Myocyte (in vitro differentiated cells): Measurements from ENCODE around the gene SNAP29. TPM values are rescaled to one million over a fixed set of nuclear protein-coding genes. Genes with fewer than 3 reads are reported as not detected.
"Not testable (repeated sequence)": the region's sequence is repeated elsewhere in the genome, so short reads cannot be mapped to it uniquely, and the experiment has no call there.

Source experiments
- DNase-seq: peaks from one replicate; pipeline ENCODE4 v3.0.0-alpha.2; 2012; ENCODE audit warnings: low read depth
- total RNA-seq: library from RNA; depleted of rRNA; stranded (reverse); fragments of >200 nt; gene quantifications from 2 replicates; pipeline ENCODE4 v1.2.3, GENCODE V29; 2014

SNAP29 gene
- total RNA-seq, 1 donor from 2014 or later: 15.1 TPM

- DNase-seq: not testable (repeated sequence)
These were observed 71.6 kb downstream of the SNAP29 start for GRCh38 chr22:20930435-20930834.

GRCh38 chr22:20931126-20931654, 72.4 kb downstream of the SNAP29 start:
- DNase-seq: no peak

DNA sequence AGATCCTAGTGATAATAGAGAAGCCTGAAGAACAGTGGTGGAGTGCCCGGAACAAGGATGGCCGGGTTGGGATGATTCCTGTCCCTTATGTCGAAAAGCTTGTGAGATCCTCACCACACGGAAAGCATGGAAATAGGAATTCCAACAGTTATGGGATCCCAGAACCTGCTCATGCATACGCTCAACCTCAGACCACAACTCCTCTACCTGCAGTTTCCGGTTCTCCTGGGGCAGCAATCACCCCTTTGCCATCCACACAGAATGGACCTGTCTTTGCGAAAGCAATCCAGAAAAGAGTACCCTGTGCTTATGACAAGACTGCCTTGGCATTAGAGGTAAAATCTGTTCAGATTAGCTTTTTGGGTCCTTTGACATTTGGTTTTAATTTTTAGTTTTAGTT, 75.1 kb downstream of the SNAP29 start:
- DNase-seq: no peak

DNA sequence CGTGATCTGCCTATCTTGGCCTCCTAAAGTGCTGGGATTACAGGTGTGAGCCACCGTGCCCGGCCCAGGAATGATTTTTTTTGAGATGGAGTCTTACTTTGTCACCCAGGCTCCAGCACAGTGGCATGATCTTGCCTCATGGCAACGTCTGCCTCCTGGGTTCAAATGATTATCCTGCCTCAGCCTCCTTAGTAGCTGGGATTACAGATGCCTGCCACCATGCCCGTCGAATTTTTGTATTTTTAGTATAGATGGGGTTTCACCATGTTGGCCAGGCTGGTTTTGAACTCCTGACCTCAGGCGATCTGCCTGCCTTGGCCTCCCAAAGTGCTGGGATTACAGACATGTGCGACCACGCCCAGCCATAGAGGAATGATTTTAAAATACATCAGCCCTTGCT, 76.2 kb downstream of the SNAP29 start:
- not testable (repeated sequence) for DNase-seq

GRCh38 chr22:20935780-20936539, 77.2 kb downstream of the SNAP29 start:
- not testable (repeated sequence) for DNase-seq

DNA sequence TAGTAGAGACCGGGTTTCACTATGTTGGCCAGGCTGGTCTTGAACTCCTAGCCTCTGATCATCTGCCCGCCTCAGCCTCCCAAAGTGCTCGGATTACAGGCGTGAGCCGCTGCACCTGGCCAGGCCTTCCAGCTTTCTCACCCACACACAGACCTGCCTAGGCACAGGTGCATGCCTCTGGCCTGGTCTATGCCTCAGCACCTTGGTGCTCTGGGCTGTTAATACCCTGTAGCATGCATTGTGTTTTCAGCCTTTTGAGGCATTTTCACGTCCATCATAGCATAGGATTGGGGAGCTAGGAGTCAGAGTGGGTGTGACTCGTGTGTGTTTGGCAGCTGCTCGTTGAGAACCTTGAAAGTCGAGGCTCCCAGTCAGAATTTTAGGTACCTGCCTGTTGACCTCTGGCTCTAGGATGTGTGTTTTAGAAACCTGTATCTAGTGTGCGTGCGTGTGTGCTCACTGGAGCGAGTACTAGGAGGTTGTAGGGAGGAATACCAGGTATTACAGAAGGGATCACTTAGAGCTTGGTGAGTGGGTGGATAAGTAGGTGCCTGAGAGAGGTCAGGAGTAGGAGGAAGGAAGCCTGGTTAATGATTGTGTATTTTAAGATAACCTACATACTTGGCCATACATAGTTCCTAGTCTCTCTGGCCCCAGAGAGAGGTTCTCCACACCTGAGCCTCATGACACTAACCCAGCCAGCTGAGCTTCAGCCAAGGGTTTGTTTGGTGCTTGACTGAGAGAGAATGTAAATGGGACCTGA, 78.4 kb downstream of the SNAP29 start:
- no peak for DNase-seq

- DNase-seq: no peak
These were observed 79.2 kb downstream of the SNAP29 start for GRCh38 chr22:20937794-20938671.

GRCh38 chr22:20939457-20940185, 80.8 kb downstream of the SNAP29 start:
- not testable (repeated sequence) for DNase-seq

- DNase-seq: peak; percentile 18
These were observed 81.4 kb downstream of the SNAP29 start for GRCh38 chr22:20940186-20940651.

Other genes with a start within 250 kb of the SNAP29 start
- not detected in 2 replicates for gene SERPIND1, start 84.9 kb upstream of the SNAP29 start, total RNA-seq
- gene PI4KA, start 196 bp upstream of the SNAP29 start, total RNA-seq: 41.7 and 48.4 TPM in 2 replicates
- gene CRKL, start 58.4 kb downstream of the SNAP29 start, total RNA-seq: 48.5 and 52.6 TPM in 2 replicates
- gene AIFM3, start 108.2 kb downstream of the SNAP29 start, total RNA-seq: 0.13 TPM in 1 of 2 replicates, not detected in the other
- 51.8 and 54.3 TPM in 2 replicates for gene LZTR1, start 123.3 kb downstream of the SNAP29 start, total RNA-seq
- gene THAP7, start 143.1 kb downstream of the SNAP29 start, total RNA-seq: 56.5 and 60.0 TPM in 2 replicates
- 72.8 and 103 TPM in 2 replicates for gene P2RX6, start 156.2 kb downstream of the SNAP29 start, total RNA-seq
- gene SLC7A4, start 173.6 kb downstream of the SNAP29 start, total RNA-seq: 0.70 and 1.3 TPM in 2 replicates
- gene LRRC74B, start 186.9 kb downstream of the SNAP29 start, total RNA-seq: 0.08 and 0.88 TPM in 2 replicates